IPS DF 19.7 (cell line): Measurements from ENCODE around the gene MAST4.

Experiments
- DNase-seq: peaks from one replicate; pipeline ENCODE4 v3.0.0-alpha.2; 2013; ENCODE audit warnings: low read depth, low spot score

MAST4 gene

GRCh38 chr5:67073045-67073680 lies 477.0 kb downstream of the MAST4 start:
- DNase-seq: no peak

GRCh38 chr5:67077296-67077695 lies 481.1 kb downstream of the MAST4 start:
- no peak for DNase-seq

DNA sequence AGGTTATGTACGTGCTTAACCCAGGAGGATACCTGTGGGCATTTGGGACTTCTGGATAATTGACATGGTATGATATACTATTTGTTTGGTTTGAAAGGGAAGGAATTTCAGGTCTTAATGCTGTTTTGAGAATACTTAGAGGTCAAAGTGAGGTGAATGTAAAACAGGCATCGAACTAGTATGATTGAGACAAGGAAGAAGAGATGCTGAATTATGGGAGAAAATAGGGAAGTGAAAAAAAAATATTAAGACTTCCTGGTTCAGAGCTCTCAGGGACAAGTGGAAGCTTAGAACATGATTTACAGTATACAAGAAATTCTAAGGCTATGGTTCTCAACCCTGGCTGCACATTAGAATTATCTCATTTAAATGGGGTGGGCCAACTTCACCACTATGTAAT lies 485.1 kb downstream of the MAST4 start:
- DNase-seq: no peak

- no peak for DNase-seq
These were observed 486.7 kb downstream of the MAST4 start for GRCh38 chr5:67082941-67083340.

DNA sequence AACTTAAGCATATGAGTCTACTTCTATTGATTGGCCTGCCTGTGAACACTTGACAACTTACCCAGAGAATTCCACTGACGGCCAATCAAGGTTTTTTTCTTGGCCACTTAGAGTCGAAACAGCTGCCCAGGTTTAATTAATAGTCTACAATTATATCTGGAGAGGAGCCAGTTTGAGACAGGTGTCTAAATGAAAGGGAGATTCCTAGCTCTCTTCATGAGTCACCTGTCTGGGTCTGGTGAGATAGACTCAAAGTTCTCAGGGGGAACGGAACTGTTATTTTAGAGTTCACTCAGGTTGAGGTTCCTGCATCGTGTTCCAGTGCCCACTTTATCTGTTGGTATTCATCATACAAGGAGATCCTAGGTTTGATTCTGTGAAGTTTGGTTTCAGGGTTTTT lies 489.4 kb downstream of the MAST4 start:
- DNase-seq: no peak

DNA sequence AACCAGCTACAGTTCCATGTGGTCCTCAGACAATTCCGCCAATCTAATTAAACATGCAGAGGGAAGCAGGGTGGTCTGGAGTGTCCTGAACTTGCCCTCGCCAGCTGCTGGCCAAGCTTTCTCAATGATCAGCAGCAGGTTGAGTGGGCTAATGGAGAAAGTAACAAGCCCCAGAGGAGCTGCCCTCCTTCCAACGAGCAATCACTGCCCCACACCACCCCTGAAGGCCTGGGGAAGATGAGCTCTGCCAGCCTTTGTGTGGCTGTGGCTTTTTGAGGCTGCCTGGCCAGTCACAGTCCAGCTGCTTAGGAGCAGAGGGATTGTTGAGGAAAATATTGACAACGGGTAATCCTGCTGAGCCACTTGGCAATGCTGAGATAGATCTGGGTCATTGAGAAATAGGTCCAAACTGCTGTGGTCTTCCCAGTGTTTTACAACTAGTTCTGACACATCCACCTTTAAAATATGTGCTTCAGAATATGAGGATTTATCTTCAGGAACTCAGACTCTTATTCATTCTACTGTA lies 493.1 kb downstream of the MAST4 start:
- no peak for DNase-seq

DNA sequence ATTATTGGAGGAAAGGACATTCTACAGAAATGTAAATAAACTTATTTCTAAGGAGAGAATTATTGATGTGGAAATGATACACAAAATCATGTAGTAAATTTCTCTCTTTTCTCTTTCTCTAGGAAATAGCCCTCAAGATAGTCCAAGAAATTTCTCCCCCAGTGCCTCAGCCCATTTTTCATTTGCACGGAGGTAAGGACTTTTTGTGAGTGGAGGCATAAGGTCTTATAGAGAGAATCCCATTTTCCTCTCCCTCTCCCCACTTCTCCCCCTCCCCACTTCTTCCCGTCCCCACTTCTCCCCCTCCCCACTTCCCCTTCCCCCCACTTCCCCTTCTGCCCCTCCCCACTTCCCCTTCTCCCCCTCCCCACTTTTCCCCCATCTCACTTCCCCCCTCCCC lies 493.8 kb downstream of the MAST4 start:
- DNase-seq: no peak

GRCh38 chr5:67090593-67090992 lies 494.4 kb downstream of the MAST4 start:
- DNase-seq: no peak

- no peak for DNase-seq
These were observed 496.3 kb downstream of the MAST4 start for GRCh38 chr5:67092535-67092934.

GRCh38 chr5:67093279-67093678 lies 497.1 kb downstream of the MAST4 start:
- no peak for DNase-seq

DNA sequence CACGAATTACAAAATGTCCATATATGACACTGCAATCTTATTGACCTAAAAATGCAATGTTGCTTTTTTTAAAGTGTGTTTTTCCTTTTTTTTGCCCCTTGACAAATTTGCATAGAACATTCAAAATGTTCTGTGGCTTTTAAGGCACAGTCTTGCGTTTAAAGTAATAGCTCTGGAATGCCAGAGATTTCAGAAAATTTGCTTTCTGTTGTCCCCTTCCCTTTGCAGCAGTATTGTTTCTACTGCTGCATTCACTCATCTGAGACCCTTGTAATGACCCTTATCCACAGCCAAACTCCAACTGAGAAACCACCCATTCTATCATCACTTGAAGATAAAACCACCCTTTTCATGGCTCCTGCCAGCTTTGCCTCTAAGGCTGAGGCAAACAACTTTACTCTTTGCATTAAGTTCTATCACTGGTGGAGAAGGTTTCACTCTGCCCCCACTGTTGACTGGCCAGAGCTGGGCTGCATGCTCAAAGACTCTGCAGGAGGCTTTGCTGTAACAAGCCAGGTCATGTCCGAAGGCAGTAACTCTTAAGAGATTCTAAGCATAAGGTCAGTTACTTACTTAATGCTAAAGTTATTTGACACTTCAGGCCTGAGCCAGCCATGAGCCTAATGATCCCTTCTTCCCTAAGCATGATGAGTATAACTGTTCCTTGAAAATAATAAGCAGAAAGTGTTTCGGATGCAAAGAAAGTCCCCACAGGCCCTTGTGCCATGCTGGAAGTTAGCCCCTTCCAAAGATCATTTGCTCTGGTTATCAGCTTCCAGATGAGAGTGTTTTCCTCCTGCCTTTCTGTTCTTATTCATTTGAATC lies 498.5 kb downstream of the MAST4 start:
- no peak for DNase-seq

DNA sequence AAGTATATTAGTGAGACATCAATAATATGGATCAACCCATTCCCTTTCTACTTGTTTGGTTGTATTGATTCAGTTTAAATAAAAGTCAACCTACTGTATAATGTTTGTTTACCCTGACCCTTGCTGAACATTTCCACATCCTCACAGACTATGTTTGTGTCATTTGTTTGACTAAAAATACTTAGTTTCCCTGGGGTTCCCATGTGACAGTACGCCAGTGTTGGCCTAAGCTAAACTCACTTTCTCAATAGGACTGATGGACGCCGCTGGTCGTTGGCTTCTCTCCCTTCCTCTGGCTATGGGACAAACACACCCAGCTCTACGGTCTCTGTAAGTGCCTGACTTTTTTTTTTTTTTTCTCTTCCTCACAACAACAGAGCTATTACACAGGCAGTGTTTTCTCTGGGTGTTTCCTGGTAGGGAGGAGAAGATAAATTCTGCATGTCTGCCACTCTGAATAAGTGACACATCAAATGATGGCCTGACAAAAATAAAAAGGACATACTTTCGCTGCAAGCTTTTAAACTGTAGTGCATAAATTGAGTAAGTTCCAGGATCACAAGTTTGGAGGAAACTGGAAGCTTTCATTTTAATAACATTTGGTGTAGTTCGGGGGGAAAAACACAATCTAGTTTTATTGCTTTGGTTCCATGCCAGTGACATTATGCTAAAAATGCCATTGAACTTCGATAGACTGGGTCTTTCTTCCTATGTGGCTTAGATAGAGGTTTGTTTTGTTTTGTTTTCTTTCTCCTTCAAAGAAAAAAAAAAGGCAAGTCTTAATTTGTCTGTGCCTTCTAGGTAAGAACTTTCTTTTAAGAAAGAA lies 499.4 kb downstream of the MAST4 start:
- no peak for DNase-seq

DNA sequence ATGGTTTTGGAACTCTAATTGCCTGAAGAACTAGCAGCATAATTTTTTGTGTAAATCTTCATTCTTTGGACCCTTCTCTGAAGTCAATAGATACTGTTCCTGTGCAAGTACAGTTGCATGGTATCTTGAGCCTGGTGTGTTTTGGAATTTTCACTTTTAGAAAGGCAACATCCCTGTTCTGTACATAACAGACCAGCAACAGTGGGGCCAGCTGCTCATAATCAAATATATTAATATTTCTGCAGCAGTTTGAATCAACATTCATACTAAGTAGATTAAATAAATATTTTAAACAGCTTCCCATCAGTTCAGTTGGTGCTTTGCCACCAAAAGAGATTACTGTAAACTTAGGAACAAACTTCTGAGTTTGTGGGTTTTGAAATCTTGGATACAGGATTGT lies 502.5 kb downstream of the MAST4 start:
- no peak for DNase-seq

GRCh38 chr5:67100301-67100700 lies 504.1 kb downstream of the MAST4 start:
- no peak for DNase-seq

GRCh38 chr5:67102708-67103107 lies 506.5 kb downstream of the MAST4 start:
- DNase-seq: no peak

DNA sequence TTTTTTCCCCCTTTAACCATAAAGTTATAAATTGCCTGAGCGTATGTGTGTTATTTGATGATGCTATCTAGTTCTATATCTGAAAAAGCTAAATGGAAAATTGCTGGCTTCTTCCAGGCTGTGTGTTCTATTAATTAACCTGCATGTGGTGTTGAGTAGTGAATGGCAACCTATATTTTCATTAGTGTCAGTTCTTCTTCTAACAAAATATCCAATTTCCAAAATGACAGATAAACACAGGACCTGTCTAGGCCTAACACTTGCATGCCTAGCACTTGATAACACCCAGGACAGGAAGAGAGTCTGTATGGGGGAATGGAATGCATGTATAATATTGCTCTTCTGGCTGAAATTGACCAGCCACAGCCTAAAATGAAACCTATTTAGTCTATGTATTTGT lies 508.7 kb downstream of the MAST4 start:
- no peak for DNase-seq

DNA sequence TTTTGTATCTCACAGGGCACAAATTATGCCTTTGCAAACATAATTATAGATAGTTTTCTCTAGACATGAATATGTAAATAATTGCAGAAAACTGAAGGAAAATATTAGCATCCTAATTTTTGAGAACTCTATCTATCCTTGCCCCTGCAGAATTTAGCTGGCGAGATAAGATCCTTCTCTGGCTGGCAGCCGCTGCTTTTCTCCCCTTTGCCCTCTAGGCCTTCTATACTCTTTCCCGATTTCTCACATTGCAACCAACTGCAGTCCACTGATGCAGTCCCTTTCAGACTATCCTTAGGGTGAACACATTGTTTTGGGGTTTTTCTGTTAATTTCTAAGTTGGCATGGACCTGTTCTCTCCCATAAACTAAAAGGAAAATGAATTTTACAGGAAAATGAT lies 509.1 kb downstream of the MAST4 start:
- DNase-seq: no peak

DNA sequence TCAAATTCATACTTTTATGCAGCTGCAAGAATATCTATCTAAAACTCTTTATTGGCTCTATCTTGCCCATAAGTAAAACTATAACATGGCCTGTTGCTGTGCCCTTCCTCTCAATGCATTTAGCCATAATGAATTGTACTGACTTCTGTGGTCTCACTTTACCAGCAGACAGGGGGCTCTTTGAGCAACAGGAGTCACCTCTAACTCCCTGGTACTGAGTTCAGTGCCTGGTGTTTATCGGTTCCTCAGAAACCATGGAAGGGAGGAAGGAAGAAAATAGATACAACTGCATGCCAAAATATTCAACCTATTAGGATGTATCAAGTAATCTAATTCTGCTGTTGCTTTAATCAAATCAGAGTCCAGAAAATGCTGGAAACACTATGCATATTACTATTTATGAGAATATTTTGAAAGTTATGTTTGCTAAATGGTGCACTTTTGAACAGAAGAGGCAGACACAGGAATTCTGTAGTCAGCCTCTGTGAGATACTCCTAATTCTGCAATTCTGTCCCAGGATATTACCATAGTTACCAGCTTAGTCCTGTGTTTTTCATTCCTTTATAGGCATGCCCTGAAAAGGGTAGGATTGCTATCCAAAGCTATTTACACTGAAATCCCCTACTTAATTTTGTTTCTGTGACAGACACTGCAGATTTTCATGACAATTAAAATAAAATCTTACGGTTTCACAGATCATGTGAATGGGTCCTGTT lies 510.6 kb downstream of the MAST4 start:
- DNase-seq: no peak

- no peak for DNase-seq
These were observed 515.6 kb downstream of the MAST4 start for GRCh38 chr5:67111779-67112178.

DNA sequence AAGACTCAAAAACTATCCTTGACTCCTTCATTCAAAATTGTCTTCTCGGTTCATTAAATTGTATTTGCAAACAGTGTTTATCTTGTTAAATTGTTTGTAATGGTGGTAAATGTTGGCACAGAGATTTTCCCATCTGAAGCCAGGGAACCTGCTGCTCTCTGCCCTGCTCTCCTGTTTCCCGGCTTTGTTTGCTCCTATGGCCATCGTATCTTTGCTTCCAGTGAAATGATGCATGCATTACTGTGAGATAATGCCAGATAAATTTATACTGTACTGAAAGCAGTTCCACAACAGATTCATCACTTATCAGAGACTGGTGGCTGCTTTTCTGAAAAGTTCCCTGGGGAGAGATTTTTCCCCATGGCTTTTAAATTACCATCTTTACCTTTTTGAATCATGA lies 519.1 kb downstream of the MAST4 start:
- DNase-seq: no peak

GRCh38 chr5:67115817-67116216 lies 519.6 kb downstream of the MAST4 start:
- no peak for DNase-seq
